ENCODE data around the gene ACSF3.
"Not testable (repeated sequence)": the region's sequence is repeated elsewhere in the genome, so short reads cannot be mapped to it uniquely, and the experiment has no call there.

Gene ACSF3

DNA sequence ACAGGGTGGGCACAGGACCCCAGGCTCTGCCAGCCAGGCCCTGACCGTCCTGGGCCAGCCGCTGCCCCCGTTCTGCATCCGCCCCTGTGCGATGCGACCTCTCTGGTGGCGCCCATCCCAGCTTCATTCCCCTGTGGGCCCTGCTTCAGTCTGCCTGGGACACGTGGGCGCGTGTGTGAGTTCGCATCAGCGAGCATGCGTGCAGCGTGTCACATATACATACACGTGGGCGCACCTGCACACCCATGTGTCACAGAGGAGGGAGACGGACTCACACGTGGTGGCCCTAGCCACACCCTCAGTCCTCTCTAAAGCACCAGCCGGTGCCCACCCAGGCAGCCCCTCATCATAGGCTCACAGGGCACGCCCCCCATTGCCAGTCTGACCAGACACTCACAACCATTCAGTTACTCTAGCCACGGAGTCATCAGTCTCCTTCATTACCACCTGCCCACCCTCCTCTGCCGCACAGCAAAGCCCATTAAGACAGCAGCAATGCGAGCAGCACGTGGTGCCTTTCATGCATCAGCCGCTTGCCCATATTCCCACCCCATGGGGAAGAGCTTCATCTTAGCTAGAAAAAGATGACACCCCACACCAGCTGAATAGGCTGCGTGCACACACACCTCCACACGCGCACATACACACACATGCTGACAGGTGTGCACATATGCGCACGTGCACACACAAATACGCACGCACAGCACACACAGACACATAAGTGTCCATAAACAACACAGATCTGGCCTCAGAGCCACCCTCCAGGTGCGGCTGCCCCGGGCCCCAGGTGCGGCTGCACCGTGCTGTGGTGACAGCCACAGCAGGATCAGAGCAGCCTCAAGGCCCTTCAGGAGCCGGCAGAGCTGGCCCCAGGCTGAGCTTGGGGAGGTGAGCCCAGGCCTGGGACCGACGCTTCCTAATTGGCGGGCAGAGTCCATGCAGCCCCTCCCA lies 68.4 kb downstream of the ACSF3 start:
- no peak for FAIRE-seq

DNA sequence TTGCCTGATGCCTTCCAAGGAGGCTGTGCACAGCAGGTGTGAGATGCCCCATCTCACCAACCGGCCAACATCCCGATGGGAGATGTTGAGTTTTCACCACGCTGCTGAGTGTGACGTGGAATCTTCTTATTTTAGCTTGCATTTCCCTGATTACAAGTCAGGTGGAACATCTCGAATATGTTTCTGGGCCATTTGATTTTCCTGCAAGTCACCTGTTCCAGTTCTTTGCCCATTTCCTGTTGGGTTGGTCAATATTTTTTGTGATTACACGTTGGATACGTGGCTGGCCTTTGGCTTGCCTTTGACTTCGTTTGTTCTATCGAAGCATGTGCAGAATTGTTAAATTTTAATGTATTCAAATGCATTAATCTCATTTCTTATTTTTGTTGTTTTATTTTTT lies 69.6 kb downstream of the ACSF3 start:
- no peak for FAIRE-seq

DNA sequence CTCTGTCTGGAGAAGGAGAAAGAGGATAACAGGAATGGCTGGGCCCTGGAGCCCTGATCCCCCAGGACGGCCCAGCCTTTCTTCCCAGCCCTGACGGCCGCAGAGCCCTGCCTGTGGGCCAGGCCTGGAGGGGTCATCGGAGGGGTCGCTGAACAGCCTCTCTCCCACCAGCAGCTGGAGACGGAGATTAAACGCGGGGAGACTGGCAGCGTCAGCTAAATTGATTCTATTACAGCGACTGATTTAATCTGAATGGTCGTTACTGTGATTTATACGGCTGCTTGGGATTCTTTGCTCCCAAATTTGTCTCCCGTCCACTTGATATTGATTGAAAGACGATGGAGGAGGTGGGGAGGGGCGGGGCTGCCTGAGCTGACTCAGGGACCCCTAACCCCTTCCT lies 70.8 kb downstream of the ACSF3 start:
- no peak for FAIRE-seq

DNA sequence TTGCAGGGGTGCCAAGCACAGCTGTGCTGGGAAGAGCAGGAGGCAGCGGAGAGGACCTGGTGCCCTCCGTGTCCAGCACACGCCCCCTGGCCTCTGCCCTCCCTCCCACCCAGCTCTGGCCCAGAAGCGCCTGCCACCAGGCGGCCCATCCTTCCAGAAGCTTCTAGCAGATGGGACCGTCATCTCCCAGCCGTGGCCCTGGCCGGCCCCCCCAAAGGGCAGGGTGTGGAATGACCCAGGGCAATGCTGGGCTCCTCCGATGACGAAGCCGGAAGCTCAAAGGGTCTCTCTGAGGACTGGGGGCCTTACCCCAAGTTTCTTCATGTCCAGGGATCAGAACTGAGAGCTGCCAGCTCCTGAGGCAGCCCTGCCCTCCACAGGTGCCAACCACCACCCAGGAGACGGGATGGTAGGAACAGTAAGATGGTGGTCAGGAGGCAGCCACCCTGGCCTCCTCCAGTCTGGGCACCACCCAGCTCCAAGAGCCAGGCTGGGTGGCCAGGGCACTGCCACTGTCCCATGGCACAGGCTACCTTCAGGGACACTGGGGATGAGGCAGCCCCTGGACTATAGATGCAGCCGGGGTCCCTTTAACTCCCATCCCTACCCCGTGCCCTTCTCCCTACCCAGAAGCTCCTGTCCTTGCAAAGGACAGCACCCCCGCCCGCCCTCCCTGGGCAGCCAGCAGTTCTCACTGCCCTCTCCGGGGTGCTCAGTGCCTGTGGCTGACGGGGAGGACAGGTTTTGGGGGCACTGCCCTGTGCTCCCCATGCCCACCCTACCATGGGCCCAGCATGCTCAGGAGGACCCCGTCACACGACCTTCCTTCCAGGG lies 71.4 kb downstream of the ACSF3 start:
- no peak for FAIRE-seq

DNA sequence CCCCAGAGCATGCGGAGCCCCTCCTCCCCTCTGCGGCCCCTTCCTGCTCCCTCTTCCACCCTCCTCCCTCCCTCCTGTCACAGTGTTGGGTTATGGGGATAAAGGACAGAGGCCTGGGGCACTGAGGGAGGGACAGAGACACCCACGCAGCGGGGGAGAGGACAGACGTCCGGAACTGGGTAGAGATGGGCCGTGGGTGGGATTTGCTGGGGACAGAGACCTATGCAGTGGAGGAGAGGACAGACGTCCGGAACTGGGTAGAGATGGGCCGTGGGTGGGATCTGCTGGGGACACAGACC lies 72.0 kb downstream of the ACSF3 start:
- FAIRE-seq, result not testable (repeated sequence)

DNA sequence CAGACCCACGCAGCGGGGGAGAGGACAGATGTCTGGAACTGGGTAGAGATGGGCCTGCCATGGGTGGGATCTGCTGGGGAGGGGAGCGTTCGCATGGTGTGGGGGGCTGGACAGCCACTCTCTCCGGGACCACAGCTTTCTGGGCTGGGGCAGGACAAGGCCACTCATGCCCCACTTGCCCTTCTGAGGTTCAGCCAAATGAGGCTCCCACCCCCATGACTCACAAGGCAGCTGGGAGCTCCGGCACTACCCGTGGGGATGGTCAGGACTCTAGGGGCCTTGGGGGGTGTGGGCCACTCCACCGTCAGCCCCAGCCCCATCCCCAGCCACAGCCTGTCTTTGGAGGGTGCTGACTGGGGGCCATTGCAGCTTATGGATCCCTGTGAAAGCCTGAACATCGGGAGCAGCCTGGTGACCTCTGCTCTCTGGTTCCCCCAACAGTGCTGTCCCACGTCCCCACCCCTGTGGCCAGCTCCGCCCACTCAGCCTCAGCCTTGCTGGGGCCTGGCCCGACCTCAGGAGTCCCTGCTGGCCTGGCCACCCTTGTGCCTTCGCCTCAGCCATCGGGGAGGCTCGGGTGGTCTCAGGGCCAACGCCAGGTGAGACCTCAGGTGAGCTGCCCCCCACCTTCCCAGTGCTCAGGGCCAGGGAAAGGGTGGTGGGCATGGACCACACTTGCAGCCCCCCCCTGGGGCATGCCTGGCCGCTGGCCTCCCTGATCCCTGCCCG lies 73.2 kb downstream of the ACSF3 start:
- FAIRE-seq, result no peak

DNA sequence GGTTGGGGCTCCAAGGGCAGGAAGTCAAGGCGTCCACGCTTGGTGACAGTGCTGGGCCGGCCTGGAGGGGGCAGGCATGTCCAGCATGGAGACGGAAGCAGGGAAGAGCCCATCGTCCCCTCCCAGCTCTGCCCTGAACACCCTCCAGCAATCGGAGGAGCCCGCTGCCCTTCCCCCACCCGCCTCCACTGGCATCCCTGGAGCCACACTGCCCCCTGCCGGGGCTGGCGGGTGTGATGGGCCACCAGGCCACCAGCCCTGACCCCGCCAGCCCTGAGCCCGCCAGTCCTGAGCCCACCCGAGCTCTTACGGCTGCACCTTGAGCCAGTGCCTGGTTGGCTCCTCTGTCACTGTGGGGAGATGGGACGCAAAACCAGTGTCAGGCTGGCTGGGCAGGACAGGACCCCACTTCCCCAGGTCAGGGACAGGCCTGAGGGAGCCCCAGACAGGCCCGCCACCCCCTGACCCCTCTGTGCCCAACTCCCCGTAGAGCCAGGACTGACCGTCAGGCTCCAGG lies 73.8 kb downstream of the ACSF3 start:
- FAIRE-seq, result no peak

DNA sequence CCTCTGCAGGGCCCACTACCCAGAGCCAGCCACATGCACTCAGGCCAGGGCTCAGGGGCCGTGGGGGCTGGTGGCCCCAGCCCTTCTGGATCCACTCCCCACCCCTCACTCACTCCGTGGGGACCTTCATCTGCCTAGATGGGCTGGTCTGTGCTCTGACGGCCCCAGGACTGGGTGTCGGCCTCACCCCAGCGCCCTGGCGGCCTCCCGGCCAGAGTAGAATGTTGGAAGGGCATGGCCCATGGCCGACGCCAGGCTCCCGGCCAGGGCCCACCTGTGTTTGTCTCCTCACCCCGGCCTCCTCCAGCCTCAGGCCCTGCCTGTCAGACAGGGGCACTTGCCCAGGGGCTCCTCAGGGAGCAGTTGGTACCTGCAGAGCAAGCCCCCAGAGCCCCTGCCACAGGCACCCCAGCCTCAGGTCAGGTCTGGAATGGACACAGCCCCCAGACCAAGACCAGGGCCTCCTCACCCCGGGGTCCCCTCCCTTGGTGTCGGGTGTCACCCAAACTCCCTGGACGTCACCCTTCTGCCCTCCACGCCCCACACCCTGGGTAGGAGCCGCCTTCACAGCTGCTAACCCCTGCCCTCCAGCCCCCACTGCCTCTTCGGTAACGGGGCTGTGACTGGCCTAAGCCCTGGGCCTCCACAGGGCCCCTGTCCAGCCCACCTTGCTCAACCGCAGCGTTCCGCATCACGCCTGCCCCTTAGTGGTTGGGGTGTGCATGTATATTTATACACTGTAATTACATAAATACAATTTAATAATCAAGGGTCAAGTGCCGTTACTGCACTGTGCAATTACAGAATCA lies 74.9 kb downstream of the ACSF3 start:
- FAIRE-seq, result no peak

DNA sequence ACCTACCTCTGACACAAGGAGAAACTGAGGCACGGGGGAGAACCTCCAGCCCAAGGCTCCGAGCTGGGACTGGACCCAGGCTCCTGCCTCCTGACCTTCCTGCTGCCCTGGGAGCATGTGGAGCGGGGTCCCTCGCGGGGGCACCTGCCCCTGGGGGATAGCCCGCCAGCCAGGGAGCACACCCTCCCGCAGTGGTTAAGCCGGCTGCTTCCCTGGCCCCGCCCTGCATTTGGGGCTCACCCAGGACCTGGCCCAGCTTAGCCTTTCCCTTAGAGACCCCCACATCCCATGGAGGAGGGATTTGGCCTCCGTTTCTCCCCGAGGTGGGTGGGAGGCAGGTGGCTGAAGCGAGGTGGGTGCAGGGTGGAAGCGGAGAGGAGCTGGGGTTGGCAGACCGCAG lies 76.1 kb downstream of the ACSF3 start:
- no peak for FAIRE-seq

DNA sequence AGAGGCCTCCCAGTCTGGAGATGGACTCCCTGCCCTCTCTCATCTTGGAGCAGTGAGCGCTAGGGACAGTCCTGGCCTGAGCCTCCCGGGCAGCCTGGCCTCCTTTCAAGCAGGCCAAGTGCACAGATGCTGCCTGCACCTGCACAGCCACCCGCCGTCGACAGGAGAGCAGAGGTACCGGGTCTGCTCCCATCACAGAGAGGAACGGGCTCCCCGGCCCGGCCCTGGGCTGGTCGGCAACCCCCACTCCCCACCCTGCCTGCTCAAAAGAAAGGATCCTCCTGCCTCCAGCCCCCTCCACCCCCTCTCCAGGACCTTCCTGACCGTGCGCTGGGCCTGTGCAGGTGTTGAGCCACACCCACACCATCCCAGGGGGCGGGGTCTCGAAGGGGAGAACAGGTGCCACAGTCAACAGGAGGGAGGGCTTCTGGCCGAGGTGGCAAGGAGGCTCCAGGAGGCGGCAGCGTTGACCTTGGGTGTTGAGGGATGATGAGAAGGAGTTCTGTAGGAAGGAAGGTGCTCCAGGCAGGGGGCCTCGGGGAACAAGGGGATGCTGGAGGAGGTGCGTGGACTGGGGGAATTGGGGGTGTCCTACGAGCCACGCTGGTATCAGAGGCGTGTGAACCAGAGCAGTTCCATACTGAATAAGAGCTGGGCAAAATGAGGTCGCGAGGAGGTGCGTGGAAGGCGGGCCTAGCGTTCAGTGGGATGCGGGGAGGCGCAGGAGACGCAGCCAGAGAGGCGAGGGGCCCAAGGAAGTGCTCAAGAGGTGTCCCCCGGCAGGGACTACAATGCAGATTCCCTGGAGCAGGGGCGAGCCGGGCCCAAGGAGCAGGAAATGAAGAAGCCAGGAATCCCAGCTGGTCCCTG lies 76.9 kb downstream of the ACSF3 start:
- FAIRE-seq, result no peak

DNA sequence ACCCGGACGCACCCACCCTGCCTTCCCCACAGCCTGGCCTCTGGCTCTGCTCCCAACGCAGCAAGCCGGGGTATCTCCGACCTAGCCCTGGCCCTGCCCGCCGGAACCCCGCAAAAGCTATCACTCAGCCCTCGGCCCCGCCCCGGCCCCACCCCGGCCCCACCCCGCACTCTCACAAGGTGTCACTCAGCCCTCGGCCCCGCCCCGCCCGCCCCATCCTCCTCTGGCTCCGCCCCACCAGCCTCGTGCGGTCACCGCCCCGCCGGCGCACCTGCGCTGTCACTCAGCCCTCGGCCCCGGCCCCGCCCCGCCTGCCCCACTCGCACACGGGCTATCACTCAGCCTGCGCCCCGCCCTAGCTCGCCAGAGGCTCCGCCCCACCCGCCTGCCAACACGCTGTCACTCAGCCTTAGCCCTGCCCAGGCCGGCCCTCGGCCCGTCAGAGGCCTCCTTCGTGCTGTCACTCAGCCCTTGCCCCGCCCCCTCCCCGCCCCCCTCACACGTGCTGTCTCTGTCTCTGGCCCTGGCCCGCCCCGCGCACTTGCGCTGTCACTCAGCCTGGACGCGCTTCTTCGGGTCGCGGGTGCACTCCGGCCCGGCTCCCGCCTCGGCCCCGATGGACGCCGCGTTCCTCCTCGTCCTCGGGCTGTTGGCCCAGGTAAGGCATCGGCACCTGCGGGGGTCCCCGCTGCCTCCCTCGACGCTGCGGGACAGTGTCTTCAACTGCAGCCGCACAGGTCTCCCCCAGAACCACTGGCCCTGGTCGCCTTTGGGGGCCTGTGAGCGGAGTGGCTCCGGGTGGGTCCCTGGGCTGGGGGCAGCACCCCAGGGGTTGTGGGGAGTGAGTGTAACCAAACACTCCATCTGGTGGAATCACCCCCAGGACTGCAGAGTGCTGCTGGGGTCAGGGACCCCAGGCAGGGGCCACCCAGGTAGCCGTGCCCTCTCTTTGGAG lies 77.8 kb downstream of the ACSF3 start, which contains the start of gene CDH15:
TSS of gene CDH15 (plus strand) at position 533 of the 955 bp plus-strand sequence. CDS start at position 617, 84 bp downstream.
- no peak for FAIRE-seq

DNA sequence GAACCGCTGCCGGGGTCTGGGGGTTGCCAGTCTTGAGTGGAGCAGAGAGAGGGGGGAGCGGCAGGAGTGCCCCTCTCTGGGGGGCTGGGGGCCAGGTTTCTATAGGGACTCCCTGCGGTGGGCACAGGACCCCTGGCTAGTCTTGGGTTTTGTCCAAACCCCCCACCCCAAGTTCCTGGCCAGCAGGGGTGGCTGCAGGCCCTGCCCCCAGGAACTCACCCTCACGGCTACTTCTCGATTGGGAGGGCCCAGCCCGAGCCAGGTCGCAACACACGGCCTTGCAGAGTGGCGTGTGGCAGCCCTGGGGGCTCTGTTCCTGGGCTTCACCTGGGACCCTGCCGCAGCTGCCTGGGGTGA lies 78.5 kb downstream of the ACSF3 start:
- no peak for FAIRE-seq

DNA sequence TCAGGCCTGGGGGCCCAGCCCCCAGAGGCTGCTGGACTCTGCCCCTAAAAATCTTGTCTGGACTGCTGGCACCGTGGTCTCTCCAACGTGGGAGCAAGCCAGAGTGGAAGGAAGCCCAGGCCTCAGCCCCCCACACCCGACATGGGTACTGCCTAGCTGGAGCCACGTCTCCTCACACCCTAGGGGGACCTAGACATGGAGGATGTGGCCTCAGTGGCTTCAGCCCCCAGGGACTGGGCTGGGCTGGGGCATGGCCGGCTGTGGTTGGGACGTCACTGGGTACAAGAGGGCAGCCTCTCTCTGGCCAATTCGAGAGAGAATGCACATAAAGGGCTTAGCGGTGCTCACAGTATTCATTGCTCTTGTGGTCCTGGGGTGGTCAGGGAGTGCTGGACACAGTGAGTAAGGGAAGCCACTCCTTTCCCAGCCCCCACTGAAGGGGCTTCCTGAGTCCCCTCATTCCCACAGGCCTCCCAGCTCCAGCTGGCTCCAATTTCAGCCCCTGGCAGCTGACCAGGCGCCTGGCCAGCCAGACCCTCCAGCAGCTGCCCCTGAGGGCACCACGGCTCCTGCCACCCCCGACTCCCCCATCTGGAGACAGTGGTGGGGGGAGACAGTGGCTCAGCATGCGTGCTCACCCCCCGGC lies 79.0 kb downstream of the ACSF3 start:
- no peak for FAIRE-seq

DNA sequence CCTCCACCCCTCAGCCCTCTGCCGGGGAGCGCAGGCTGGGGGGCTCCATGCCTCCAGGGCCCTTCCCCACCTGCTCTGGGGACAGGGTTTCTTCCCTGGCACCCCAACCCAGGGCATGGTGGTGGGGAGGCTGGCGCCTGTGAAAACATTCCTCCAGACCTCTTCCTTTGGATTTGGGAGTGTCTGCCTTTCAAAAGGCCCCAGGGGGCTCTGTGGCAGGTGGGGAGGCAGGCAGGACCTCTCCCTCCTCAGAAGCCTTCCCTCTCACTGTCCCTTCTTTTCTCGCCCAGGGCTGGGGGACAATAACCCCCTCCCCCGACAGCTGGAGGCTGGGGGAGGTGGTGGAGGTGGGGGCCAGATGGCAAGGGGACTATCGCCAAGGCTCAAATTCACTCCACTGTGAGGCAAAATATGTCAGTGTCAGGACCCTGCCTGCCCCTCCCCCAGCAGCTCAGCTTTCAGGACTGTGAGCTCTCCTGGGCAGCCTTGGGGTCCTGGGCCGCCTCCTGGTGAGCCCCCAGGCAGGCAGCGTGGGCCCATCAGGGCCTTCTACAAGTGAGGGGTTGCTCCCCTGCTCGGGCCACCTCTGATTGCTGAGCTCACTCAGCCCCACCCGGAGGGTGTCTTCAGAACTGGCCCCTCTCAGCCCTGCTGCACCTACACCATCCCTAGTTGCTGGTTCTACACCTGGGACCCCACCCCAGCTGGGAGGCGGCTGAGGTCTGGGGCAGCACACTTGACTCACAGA lies 79.7 kb downstream of the ACSF3 start:
- no peak for FAIRE-seq

DNA sequence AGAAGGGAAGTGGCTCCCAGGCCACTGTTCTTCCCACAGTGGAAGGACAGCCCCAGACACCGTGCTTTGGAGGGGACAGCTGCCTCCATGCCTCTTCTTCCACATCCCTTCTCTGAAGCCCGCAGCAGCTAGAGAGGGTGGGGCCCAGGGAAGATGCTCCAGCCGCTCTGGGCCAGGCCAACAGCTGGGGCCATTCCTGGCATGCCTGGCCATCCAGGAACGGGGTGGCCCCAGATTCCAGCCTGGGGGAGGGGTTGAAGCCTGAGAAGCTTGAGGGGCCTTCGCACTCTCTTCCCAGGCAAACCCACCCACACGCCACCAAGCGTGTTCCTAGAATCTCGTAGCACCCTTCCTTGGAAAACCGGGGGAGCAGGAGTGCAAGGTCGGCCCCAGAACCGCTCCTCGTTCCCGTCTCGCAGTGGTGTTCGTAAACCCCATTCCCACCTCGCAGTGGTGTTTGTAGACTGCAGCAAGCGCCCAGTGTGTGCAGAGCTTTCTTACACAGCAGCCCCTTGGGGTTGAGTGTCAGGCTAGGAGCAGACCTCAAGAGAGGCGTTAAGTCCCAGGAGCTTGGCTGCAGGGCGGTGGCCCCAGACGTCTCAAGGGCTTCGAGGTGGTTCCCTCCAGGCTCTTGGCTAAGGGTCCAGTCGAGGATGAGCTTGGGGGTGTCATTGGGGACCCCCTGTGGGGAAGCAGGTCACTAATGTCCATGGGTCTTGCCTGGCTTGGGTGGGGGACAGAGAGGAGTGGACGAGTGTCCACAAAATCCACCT lies 80.6 kb downstream of the ACSF3 start:
- no peak for FAIRE-seq

DNA sequence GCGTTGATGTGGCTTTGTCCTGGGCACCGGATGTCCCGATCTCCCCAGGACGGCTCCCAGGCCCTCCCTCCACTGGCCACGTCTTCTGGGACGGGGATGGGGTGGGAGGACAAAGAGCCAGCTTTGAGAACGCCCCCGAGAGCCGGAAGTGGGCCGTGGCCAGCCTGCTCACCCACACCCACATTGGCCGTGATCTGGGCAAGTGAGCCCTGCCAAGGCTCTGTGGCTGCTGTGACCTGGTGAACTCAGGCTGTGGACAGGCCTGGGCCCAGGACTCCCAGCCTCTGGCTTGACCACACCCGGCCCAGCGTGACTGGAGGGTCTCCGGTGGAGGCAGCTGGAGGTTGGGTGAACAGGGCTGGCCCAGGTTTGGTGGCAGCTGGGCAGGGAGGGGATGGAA lies 81.2 kb downstream of the ACSF3 start:
- no peak for FAIRE-seq

DNA sequence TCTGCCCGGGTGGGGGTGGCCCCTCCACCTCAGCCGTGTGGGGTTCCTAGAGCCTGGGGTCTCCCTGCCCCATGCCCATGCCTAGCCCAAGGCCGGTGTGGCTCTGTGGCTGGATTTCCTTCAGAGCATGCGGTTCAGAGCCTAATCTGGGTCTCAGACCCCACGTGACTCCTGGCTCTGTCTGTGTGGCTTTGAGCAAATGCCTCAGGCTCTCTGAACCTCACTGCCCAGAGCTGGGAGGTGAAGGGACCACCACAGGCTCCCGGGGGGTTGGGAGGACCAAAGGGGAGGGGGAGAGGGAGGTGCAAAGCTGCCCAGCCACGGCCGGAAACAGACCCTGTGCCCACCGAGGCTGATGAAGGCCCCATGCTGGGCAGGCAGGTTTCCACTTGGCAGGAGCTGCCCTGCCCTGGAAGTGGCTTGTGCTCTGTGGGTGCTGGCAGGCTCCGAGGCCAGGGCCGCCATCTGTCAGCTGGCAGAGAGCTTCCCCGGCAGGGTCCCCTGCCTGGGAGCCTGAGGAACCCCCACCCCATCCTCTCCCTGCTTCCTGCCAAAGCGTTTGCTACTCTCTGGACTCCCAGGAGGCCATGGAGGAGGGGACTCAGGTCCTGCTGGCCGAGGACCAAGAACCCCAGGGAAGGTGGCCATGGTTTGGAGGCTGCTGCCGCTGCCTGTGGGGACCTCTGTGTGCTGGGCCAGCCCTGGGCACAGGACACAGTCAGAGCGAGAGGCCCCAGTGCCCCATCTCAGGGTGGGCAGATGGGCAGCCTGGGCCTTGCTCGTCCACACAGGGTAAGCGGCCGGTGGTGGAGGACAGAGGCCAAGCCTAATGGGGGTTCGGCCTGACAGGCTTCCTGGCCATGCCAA lies 81.9 kb downstream of the ACSF3 start:
- FAIRE-seq, result no peak

Data from A204.1 (cell line).